ENCODE results near the gene GATM. TPM values are rescaled to one million over a fixed set of nuclear protein-coding genes. Genes with fewer than 3 reads are reported as not detected.

GATM gene
- total and polyA plus RNA-seq, 2 of the 8 experiments (the other 6 are each of a cell fraction or from before 2014, with no cell fraction given), result 10.2 to 15.1 TPM

DNA sequence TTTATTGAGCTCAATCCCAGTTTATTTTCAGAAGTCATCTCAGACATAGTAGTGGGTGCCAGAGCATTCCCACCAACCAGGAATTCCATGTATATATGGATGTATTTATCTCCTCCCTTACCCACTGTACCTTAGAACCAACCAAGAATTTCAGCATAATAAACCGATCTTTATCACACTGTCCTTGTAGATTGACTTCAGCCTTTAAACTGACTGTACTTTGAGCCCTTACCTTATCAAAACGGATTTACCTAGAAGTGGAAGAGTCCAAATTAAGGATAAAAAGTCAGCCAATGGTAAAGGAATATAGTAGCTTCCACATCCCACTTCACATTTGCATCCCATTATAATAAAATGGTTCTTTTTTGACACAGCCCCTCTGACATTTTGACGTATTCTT is 37.9 kb downstream of the GATM start:
- H4K20me1 ChIP-seq (replicated peaks in 1 of 2; ENCODE audit: control insufficient read depth in 1 of 2, insufficient read depth in 2 of 2, low read length in 2 of 2), result no peaks in the 10 kb centered on the region
- POLR2A ChIA-PET (ENCODE audit: partially characterized antibody), result no interaction called here
- H3K56ac ChIP-seq (replicated peaks; ENCODE audit: insufficient read length, low read depth, low read length), result no peak overlapping the region
- H3K4me1 ChIP-seq (replicated peaks in 1 of 4; ENCODE audit: control insufficient read depth in 3 of 4, insufficient read depth in 4 of 4, low read length in 3 of 4), result no peaks in the 10 kb centered on the region
- no peak overlapping the region for H4K5ac ChIP-seq (ENCODE audit: insufficient read length, low read depth, low read length)
- H3K4me2 ChIP-seq (ENCODE audit: insufficient read depth in 1 of 2, low read depth in 2 of 2, low read length in 2 of 2), result no peak overlapping the region
- no peak for FAIRE-seq
- no peak overlapping the region for H3K27ac ChIP-seq (ENCODE audit: low read depth, low read length)
- no peak overlapping the region for H2AK5ac ChIP-seq (ENCODE audit: low read depth, low read length)
- no peak overlapping the region for H4K91ac ChIP-seq (replicated peaks; ENCODE audit: insufficient read length, low read length)
- no peak overlapping the region for H3K9ac ChIP-seq (replicated peaks in 1 of 4; ENCODE audit: extremely low read depth in 1 of 4, low read depth in 3 of 4, low read length in 3 of 4)
- no peak overlapping the region for H4K8ac ChIP-seq (ENCODE audit: extremely low read depth, insufficient read depth, low read length)
- H2BK15ac ChIP-seq (ENCODE audit: low read length), result no peak overlapping the region
- no peaks in the 10 kb centered on the region for H3K79me2 ChIP-seq (ENCODE audit: control insufficient read depth in 1 of 2, insufficient read depth in 2 of 2, low read length in 2 of 2)
- no peak overlapping the region for H3K4me3 ChIP-seq (ENCODE audit: extremely low read depth in 1 of 4, insufficient read depth in 2 of 4, low read depth in 3 of 4, low read length in 4 of 4)
- H3K4ac ChIP-seq (replicated peaks; ENCODE audit: insufficient read length, low read depth, low read length), result no peak overlapping the region
- no peak overlapping the region for H2BK120ac ChIP-seq (replicated peaks; ENCODE audit: low read depth, low read length)
- H3K36me3 ChIP-seq (ENCODE audit: control insufficient read depth in 2 of 4, insufficient read depth in 4 of 4, low read length in 3 of 4), result no peaks in the 10 kb centered on the region
- CTCF ChIA-PET (ENCODE audit: partially characterized antibody), result interaction anchor here (1.0 to 1.6 kb wide), 4 partner anchors 14 to 53 kb away, joined by 3 to 5 read pairs (median 4); partner anchors contain the start of gene GATM
- WGBS, 2 experiments (ENCODE audit: extremely low coverage in 1 of 2, insufficient coverage in 1 of 2, insufficient read length in 1 of 2, insufficient replicate concordance in 2 of 2, low coverage in 1 of 2, low lambda C conversion rate in 2 of 2, missing lambda C conversion rate in 1 of 2), result 84% methylated on average over 3 of the region's 3 CpGs; no CpG with 5 or more reads in 1 of the 2 experiments
- no peak overlapping the region for H2BK20ac ChIP-seq (ENCODE audit: low read length)
- H3K23ac ChIP-seq (ENCODE audit: insufficient read length), result no peak overlapping the region
- H3K23me2 ChIP-seq (ENCODE audit: low read depth, low read length), result no peaks in the 10 kb centered on the region
- no peak overlapping the region for H2BK12ac ChIP-seq (ENCODE audit: low read depth, low read length)
- DNase-seq (ENCODE audit: low read depth in 1 of 2, low spot score in 2 of 2), result no peak
- H3K9me3 ChIP-seq (ENCODE audit: insufficient read depth in 2 of 2, low read depth in 1 of 2, low read length in 1 of 2), result no peaks in the 10 kb centered on the region
- H2BK5ac ChIP-seq (ENCODE audit: low read depth, low read length), result no peak overlapping the region
- no peaks in the 10 kb centered on the region for H3K79me1 ChIP-seq (ENCODE audit: low read depth, low read length)
- no peak overlapping the region for H3K18ac ChIP-seq (ENCODE audit: extremely low read depth, low read length)
- no peak overlapping the region for H3K14ac ChIP-seq (ENCODE audit: insufficient read length)
- H2AFZ ChIP-seq (ENCODE audit: low read length), result no peak overlapping the region
- no peaks in the 10 kb centered on the region for H3K27me3 ChIP-seq (replicated peaks in 1 of 4; ENCODE audit: control insufficient read depth in 3 of 4, extremely low read depth in 1 of 4, insufficient read depth in 3 of 4, low read length in 3 of 4)

Measured in H1 (cell line).